ENCODE measurements around the gene SRGN.

GRCh38 chr10:69102440-69102839, 14.5 kb downstream of the SRGN start:
- TF ChIP-seq CTCF (IDR thresholded peaks at IDR 0.05) (no peak), POLR2A (IDR thresholded peaks at IDR 0.05) (no peak)

Data from thyroid gland (tissue), 4 donors.